ENCODE data around the gene LIPC. TPM values are rescaled to one million over a fixed set of nuclear protein-coding genes. Genes with fewer than 3 reads are reported as not detected.

Gene LIPC
- total and polyA plus RNA-seq, 2 of the 4 experiments (the other 2 are of a cell fraction), result 0.07 TPM; not detected in 1

DNA sequence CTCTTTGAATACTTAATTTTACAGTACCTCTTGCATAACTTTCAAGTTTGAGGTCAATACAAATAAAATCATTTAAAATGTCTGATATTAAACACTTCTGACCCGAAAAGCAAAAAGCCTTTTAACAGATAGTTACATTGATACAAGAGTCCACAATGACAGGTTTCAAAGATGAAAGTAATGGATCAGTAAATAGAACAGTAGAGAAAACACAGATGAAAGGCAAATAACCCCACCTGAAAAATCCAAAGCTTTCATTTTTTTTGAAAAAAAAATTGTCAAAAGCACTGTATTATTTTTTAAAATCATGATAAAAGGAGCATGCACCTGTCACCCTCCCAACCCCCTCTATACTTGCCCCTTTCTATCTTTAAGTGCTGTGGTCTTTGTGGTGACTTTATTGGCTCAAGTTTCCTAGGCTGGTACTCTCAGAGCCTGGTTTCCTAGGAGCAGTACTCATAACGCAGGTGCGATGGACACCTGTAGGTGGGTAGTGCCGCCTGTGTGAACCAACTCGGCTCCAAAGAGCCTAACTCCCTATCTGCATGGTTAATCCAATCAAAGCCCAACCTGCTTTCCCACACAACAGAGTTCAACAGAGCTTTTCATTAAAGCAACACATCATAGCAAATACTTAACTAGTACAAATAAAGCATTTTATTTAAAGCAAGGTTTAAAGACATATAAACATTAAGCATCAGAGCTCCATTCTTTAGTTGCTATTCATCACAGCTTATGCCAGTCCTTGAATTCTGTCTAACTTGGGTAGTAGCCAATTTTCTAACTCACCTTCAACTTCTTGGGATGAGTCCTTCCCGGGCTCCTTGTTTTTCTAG lies 32.2 kb downstream of the LIPC start:
- Histone ChIP-seq H3K14ac (replicated peaks; ENCODE audit: low read depth, low read length) (peak overlapping the region; percentile 59; the same call in 1 of the 2 replicates), H2BK5ac (ENCODE audit: low read depth, low read length, poor library complexity, severe bottlenecking) (peak overlapping the region; percentile 47), H3K9me3 (ENCODE audit: control insufficient read depth, insufficient read depth, low read length) (peaks cover 2% of the 10 kb centered on the region; the same call in 1 of the 2 replicates), H2AFZ (replicated peaks; ENCODE audit: low read length, poor library complexity) (no peak overlapping the region), H3K4me1 (ENCODE audit: control insufficient read depth, insufficient read depth, low read length) (peaks cover 6% of the 10 kb centered on the region), H3K18ac (ENCODE audit: low read depth, low read length) (peak overlapping the region; percentile 38; the same call in 1 of the 2 replicates), H3K27ac (ENCODE audit: insufficient read depth, low read length) (0 out of 2 replicates have a peak overlapping the region, but pooled peaks have one; percentile 23), H3K27me3 (ENCODE audit: control insufficient read depth, insufficient read depth, low read length) (no peaks in the 10 kb centered on the region), H2BK15ac (ENCODE audit: low read depth, low read length) (peak overlapping the region; percentile 93; the same call in 2 of the 3 replicates), H4K91ac (ENCODE audit: insufficient read depth, low read depth, low read length) (peak overlapping the region; percentile 66), H3K36me3 (ENCODE audit: control insufficient read depth, insufficient read depth, low read length) (no peaks in the 10 kb centered on the region), H3K23ac (ENCODE audit: low read depth, low read length) (no peak overlapping the region), H2AK9ac (replicated peaks; ENCODE audit: low read depth, low read length, poor library complexity) (no peak overlapping the region), H3K4ac (ENCODE audit: low read depth, low read length) (peak overlapping the region; percentile 80), H2BK120ac (ENCODE audit: low read depth, low read length) (peak overlapping the region; percentile 74), H3K79me1 (ENCODE audit: low read depth in 1 of 2, low read length in 2 of 2) (no peaks in the 10 kb centered on the region), H3K4me3 (ENCODE audit: insufficient read depth, low read depth, low read length) (no peak overlapping the region), H4K20me1 (ENCODE audit: insufficient read depth, low read length) (no peaks in the 10 kb centered on the region), H3K4me2 (ENCODE audit: low read depth, low read length) (no peak overlapping the region), H2BK20ac (ENCODE audit: low read depth, low read length) (peak overlapping the region; percentile 78; the same call in 1 of the 2 replicates), H3K9ac (ENCODE audit: low read depth, low read length) (no peak overlapping the region), H4K5ac (ENCODE audit: low read depth, low read length) (peak overlapping the region; percentile 14; the same call in 1 of the 2 replicates), H4K8ac (ENCODE audit: low read depth in 2 of 2, low read length in 2 of 2) (peak overlapping the region in 1 of 2 experiments; percentile 70; a peak in 1 of 4 replicates), H2AK5ac (ENCODE audit: low read depth, low read length) (peak overlapping the region; percentile 89), H3K56ac (ENCODE audit: extremely low read depth, insufficient read depth, low read length) (no peak overlapping the region), H3K9me1 (ENCODE audit: insufficient read depth, low read length) (peaks cover 16% of the 10 kb centered on the region)
- in situ Hi-C loops (cut with MboI; ENCODE audit: low sequenced_read_pairs) (no loop called here), intact Hi-C loops (cut with micrococcal nuclease) (no loop called here), dilution Hi-C loops (cut with HindIII; ENCODE audit: low sequenced_read_pairs, unreplicated experiment) (no loop called here)
- DNase-seq (peak; percentile 73), ATAC-seq (ENCODE audit: low read depth) (peak; percentile 48; the same call in 1 of the 2 replicates)
- CTCF ChIA-PET, result interaction anchor here (0.9 kb wide), 1 partner anchor 46 kb away, joined by 4 read pairs; no protein-coding TSS in a partner anchor
- BruUV-seq (replicated peaks), result no TSS peak
- POLR2A ChIA-PET (ENCODE audit: unreplicated experiment), result no interaction called here
- no CpG with 5 or more reads among the region's 6 CpGs for WGBS, 2 experiments (ENCODE audit: extremely low coverage in 2 of 2, insufficient read length in 1 of 2)
- TF ChIP-seq CEBPB (IDR thresholded peaks at IDR 0.05; ENCODE audit: low read depth, low read length), result no peak
- no peak for TF ChIP-seq SMC3 (IDR thresholded peaks at IDR 0.05; ENCODE audit: low read depth, low read length)
- TF ChIP-seq, protein P1, sequence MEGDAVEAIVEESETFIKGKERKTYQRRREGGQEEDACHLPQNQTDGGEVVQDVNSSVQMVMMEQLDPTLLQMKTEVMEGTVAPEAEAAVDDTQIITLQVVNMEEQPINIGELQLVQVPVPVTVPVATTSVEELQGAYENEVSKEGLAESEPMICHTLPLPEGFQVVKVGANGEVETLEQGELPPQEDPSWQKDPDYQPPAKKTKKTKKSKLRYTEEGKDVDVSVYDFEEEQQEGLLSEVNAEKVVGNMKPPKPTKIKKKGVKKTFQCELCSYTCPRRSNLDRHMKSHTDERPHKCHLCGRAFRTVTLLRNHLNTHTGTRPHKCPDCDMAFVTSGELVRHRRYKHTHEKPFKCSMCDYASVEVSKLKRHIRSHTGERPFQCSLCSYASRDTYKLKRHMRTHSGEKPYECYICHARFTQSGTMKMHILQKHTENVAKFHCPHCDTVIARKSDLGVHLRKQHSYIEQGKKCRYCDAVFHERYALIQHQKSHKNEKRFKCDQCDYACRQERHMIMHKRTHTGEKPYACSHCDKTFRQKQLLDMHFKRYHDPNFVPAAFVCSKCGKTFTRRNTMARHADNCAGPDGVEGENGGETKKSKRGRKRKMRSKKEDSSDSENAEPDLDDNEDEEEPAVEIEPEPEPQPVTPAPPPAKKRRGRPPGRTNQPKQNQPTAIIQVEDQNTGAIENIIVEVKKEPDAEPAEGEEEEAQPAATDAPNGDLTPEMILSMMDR (conservative IDR thresholded peaks at IDR 0.05; ENCODE audit: low read depth, low read length), result no peak
- no peak for TF ChIP-seq RAD21 (IDR thresholded peaks at IDR 0.05; ENCODE audit: low read length)
- TF ChIP-seq MAFK (IDR thresholded peaks at IDR 0.05; ENCODE audit: low read depth, low read length), result no peak
- TF ChIP-seq BHLHE40 (IDR thresholded peaks at IDR 0.05; ENCODE audit: low read depth, low read length), result no peak
- TF ChIP-seq RFX5 (IDR thresholded peaks at IDR 0.05; ENCODE audit: low read depth, low read length), result no peak
- TF ChIP-seq, protein P2, sequence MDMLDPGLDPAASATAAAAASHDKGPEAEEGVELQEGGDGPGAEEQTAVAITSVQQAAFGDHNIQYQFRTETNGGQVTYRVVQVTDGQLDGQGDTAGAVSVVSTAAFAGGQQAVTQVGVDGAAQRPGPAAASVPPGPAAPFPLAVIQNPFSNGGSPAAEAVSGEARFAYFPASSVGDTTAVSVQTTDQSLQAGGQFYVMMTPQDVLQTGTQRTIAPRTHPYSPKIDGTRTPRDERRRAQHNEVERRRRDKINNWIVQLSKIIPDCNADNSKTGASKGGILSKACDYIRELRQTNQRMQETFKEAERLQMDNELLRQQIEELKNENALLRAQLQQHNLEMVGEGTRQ (IDR thresholded peaks at IDR 0.05; ENCODE audit: low read depth, low read length), result no peak
- no peak for TF ChIP-seq MXI1 (IDR thresholded peaks at IDR 0.05; ENCODE audit: borderline replicate concordance, low read depth, low read length)
- TF ChIP-seq CHD1 (IDR thresholded peaks at IDR 0.05; ENCODE audit: low read depth, low read length), result no peak
- no peak for TF ChIP-seq MAZ (IDR thresholded peaks at IDR 0.05; ENCODE audit: borderline replicate concordance, low read depth, low read length)
- no peak for TF ChIP-seq NFE2L2 (IDR thresholded peaks at IDR 0.05; ENCODE audit: low read depth, low read length)
- no peak for TF ChIP-seq FOS (IDR thresholded peaks at IDR 0.05; ENCODE audit: low read depth, low read length)
- TF ChIP-seq RCOR1 (IDR thresholded peaks at IDR 0.05; ENCODE audit: insufficient replicate concordance, low read length), result no peak

Data from IMR-90 (cell line).